Ureter (tissue), 1 donor: ENCODE data around the gene EMX1. TPM values are rescaled to one million over a fixed set of nuclear protein-coding genes. Genes with fewer than 3 reads are reported as not detected.

Source experiments
- DNase-seq: peaks from one replicate; pipeline ENCODE4 v3.0.0-alpha.2; 2020; ENCODE audit warnings: low spot score
- total RNA-seq: library from RNA; stranded (reverse); gene quantifications from one replicate; pipeline ENCODE4 v1.2.4, GENCODE V29; 2023
- donor health status: DM: yes; HTN: yes; CAD: no.

EMX1 gene
- total RNA-seq = not detected

DNA sequence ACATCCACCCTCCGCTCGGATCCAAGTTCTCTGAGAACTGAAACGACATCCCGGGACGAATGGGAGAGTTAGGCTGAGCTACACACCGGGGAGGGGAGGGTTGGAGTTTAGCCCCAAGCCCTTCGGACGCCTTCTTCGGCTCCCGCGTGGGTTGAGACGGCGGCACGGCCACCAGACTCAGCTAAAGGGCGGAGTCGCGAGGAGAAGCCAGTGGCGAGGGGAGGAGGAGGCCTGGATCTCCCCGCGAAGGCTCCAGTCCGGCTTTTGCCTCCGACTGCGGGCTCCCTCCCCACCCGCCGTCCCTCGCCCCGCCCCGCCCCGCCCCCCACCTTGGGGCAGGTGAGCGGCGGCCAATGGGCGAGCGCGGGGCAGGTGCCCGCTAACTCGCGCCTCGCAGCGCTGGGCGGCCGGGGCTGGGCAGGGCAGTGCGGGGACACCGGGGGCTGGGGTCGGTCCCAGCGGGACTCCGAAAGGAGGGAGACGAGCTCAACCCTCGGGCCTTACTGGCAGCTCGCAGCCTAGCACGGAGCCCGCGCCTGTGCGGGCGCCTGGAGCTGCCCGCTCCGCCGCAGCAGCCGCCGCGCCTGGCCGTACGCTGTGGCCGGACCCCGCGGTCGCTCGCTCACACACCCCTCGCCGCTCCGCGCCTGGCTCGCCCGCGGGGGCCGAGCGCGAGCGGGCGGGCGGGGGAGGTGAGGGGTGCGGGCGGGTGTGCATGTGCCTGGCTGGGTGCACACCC lies at the start of gene EMX1:
EMX1 (plus strand) TSS at position 382 of the 739 bp plus-strand sequence; CDS start at position 716, 334 bp downstream.
- DNase-seq = no peak

DNA sequence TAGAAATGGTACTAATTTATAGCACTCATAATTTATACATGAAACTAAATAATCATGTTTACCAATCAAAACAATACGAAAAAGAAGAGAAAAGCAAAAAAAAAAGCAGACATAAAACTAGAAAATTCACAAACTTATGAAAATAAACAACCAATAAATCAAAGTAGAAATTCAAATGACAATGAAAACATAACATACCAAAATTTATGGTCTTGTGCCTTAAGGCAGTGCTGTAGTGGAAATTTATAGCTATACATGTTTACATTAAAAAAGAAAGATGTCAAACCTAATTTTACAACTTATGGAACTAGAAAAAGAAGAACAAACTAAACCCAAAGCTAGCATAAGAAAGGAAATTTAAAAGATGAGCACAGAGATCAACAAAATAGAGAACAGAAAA lies 46.3 kb upstream of the EMX1 start:
- no peak for DNase-seq

- no peak for DNase-seq
Measured at GRCh38 chr2:72871880-72872279, 45.4 kb upstream of the EMX1 start.

- no peak for DNase-seq
Measured at GRCh38 chr2:72883356-72883962, 33.9 kb upstream of the EMX1 start.

- no peak for DNase-seq
Measured at GRCh38 chr2:72886505-72887031, 30.8 kb upstream of the EMX1 start.

- DNase-seq = peak; percentile 73
Measured at GRCh38 chr2:72887032-72887739, 30.1 kb upstream of the EMX1 start, which contains the start of gene SPR. TSS of gene SPR (plus strand) at chr2:72887408. CDS start at chr2:72887433, 25 bp downstream.

GRCh38 chr2:72887740-72888437 lies 29.4 kb upstream of the EMX1 start:
- DNase-seq = peak; percentile 89

GRCh38 chr2:72888438-72889202 lies 28.7 kb upstream of the EMX1 start:
- no peak for DNase-seq

DNA sequence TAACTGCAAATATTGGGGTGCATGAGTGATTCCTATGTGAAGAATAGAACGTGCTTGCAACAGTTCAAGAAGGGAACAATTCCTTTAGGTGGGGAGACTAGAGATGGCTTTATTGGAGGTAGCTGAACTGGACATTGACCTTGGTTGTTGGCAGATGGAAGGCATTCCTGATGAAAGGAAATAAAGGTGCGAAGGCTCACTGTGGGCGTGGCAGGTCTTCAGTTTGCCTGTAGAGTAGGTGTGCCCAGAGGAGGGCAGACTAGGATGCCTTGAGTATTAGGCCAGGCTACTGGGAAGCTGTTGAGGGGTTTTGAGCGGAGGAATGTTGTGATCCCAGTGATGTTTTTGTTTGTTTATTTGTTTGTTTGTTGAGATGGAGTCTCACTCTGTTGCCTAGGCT lies 27.3 kb upstream of the EMX1 start:
- DNase-seq = no peak

- DNase-seq = no peak
Measured at GRCh38 chr2:72891091-72891818, 26.1 kb upstream of the EMX1 start.

DNA sequence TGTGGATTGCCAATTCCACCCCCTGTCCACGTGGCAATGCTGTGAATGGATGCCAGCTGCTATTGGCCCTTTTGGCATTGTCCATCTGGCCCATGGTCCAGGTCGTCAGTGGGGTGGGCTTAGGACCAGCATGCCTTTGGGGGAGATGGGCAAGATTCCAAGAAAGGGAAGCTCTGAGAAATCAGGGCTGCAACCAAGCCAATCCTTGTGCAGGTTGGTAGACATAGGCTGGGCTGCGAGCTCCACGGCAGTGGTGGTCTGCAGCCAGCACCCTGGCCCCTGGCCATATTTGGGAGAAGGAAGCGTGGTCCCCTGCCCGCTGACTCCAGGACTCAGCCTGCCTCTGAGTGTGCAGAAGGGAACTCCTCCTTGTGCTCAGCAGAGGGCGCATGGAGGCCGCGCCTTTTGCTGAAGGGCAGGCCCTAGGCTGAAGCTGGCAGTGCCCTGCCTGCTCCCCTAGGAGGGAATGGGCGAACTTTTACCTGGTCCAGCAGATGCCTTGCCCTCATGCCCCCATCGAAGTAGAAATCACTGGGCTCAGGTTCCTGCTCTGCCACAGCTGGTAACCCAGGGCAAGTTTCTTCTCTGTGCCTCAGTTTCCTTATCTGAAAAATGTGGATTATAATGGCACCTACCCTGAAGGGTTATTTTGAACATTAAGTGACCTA lies 24.7 kb upstream of the EMX1 start:
- DNase-seq = peak; percentile 70

GRCh38 chr2:72893594-72894319 lies 23.6 kb upstream of the EMX1 start:
- DNase-seq = no peak

DNA sequence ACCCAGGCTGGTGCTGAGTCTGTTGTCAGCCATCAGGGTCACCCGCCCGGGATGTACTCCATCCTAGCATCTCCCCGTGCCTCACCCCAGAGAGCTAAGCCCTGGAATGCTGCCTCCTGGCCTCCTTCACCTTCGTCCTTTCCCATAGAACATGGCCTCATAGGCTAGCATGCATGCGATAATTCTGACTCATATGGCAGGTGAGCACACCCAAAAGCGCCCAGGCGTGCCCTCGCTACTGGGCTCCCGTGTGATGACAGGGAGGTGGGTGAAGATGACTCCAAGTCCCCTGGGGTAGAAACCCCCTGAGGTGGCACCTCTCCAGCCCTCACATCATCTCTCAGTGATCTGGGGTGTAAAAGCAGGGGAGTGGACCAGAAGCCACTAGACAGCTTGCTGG lies 22.8 kb upstream of the EMX1 start:
- no peak for DNase-seq

DNA sequence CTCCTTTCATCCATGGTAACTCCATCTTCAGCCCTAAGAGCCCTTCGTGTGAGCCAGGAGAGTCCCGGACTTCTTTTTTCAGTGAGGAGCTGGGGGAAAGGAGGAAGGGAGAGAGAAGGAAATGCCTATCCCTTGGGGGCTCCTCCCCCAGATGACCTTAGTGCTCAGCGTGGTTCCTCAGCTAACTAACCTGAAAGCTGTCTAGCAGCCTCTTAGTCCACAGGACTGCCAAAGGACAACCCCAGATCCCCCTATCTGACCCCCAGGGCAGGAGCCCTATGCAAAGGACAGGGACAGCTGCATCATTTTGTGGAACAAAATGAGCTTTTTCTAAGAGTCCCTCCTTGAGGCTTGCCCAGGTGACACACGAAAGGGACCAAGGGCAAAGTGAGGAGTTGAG lies 22.2 kb upstream of the EMX1 start:
- no peak for DNase-seq

- DNase-seq = no peak
Measured at GRCh38 chr2:72895759-72896281, 21.5 kb upstream of the EMX1 start.

- no peak for DNase-seq
Measured at GRCh38 chr2:72896446-72896845, 20.9 kb upstream of the EMX1 start.

GRCh38 chr2:72897785-72898584 lies 19.3 kb upstream of the EMX1 start:
- DNase-seq = no peak

DNA sequence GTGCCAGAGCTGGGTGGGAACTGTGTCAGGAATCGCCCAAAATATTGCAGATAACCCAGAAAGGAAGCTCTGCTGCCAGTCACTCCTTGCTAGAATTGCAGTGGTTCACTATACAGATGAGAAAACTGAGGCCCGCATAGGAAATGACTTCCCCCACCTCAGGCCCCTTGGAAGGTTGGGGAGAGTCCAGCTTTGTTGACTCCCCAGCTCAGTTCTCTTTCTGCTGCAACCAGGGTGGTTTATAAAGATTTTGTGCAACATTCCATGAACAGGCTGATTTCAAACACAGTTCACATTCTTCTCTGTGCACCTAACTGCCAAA lies 18.8 kb upstream of the EMX1 start:
- DNase-seq = no peak
